K562 treated with DMSO at 1 percent for 48 hours (cell line): ENCODE data around the gene ADAP2. TPM values are rescaled to one million over a fixed set of nuclear protein-coding genes. Genes with fewer than 3 reads are reported as not detected.

ENCODE experiments used
- total RNA-seq: library from RNA; unstranded; fragments of 300-600 nt; gene quantifications from 2 replicates; pipeline ENCODE4 v1.2.3, GENCODE V29; 2022; ENCODE audit warnings: low replicate concordance; ENCODE audit errors: extremely low read depth

Gene ADAP2
- not detected in 2 replicates for total RNA-seq

GRCh38 chr17:30921544-30922196 is at the start of gene ADAP2:
Gene ADAP2 (plus strand): TSS chr17:30921945. CDS start chr17:30922015, 70 bp downstream.

GRCh38 chr17:30906101-30906911 is 15.4 kb upstream of the ADAP2 start, which contains the start of gene TEFM:
Gene TEFM (minus strand): TSS chr17:30906238. CDS start chr17:30906198, 40 bp downstream.

GRCh38 chr17:30970831-30971567 is 49.3 kb downstream of the ADAP2 start, which contains the start of gene RNF135:
Gene RNF135 (plus strand): TSS chr17:30971039. CDS start chr17:30971074, 35 bp downstream.

Other genes with a start within 250 kb of the ADAP2 start
- gene CRLF3, start 97.3 kb upstream of the ADAP2 start, total RNA-seq = not detected in 2 replicates
- gene ATAD5, start 90.0 kb upstream of the ADAP2 start, total RNA-seq = not detected in 2 replicates
- gene TEFM, start 15.7 kb upstream of the ADAP2 start, total RNA-seq = not detected in 2 replicates
- gene RNF135, start 49.1 kb downstream of the ADAP2 start, total RNA-seq = not detected in 2 replicates
- gene NF1, start 173.0 kb downstream of the ADAP2 start, total RNA-seq = not detected in 2 replicates